ENCODE data around the gene APOBEC3A. TPM values are rescaled to one million over a fixed set of nuclear protein-coding genes. Genes with fewer than 3 reads are reported as not detected.
"Not testable (repeated sequence)": the region's sequence is repeated elsewhere in the genome, so short reads cannot be mapped to it uniquely, and the experiment has no call there.

The APOBEC3A gene
- total and polyA plus RNA-seq, 4 donors = 1.4 to 7.3 (median 4.4) TPM; not detected in 1

DNA sequence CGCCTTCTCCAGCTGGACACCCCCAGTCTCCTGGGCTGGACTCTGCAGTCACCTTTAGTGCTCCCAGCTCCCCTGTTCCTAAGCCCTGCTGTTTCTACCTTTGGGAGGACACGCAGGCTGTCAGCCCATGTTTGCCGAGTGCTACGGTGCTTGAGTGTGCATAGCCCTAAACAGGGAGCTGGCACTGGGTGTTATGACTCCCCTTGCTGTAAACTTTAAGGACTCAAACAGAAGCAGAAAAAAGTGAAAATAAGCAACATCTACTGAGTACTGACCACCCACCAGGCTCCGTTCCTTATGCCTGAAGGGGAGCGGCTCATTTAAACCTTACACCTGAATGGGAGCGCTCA lies 17.4 kb downstream of the APOBEC3A start:
- DNase-seq (no peak), ATAC-seq (ENCODE audit: low FRiP score) (no peak)
- Histone ChIP-seq H3K36me3 (ENCODE audit: control insufficient read depth in 1 of 2, insufficient read depth in 2 of 2, low read length in 1 of 2) (no peaks in the 10 kb centered on the region), H3K4me3 (ENCODE audit: low read length in 2 of 2) (no peak overlapping the region), H3K9me3 (ENCODE audit: control insufficient read depth, low read length) (no peaks in the 10 kb centered on the region), H3K4me1 (ENCODE audit: control insufficient read depth in 1 of 2, insufficient read depth in 2 of 2, low read length in 2 of 2) (no peaks in the 10 kb centered on the region), H3K27ac (ENCODE audit: low read depth in 1 of 2, low read length in 2 of 2) (no peak overlapping the region), H3K27me3 (ENCODE audit: control insufficient read depth in 1 of 2, insufficient read depth in 2 of 2, low read length in 1 of 2) (no peaks in the 10 kb centered on the region)
- 91 to 92% methylated on average over 7 of the region's 7 CpGs for WGBS, 2 donors
- intact Hi-C loops (cut with DNase I) = no loop called here

DNA sequence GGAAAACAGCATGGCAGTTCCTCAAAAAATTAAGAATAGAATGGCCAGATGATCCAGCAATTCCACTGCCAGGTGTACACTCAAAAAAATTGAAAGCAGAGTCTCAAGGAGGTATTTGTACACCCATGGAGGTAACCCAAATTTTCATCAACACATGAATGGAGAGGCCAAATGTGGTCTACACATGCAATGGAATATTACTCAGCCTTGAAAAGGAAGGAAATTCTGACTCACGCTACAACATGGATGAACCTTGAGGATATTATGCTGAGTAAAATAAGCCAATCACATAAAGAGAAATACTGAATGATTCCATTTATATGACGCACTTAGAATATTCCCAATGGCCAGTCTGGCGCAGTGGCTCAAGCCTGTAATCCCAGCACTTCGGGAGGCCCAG lies 19.9 kb downstream of the APOBEC3A start:
- H3K27me3 ChIP-seq (ENCODE audit: control insufficient read depth in 1 of 2, insufficient read depth in 2 of 2, low read length in 1 of 2); H3K4me1 ChIP-seq (ENCODE audit: control insufficient read depth in 1 of 2, insufficient read depth in 2 of 2, low read length in 2 of 2); intact Hi-C loops (cut with DNase I); H3K36me3 ChIP-seq (ENCODE audit: control insufficient read depth in 1 of 2, insufficient read depth in 2 of 2, low read length in 1 of 2); H3K4me3 ChIP-seq (ENCODE audit: low read length in 2 of 2); H3K27ac ChIP-seq (ENCODE audit: low read depth in 1 of 2, low read length in 2 of 2); ATAC-seq (ENCODE audit: low FRiP score); DNase-seq; H3K9me3 ChIP-seq (ENCODE audit: control insufficient read depth, low read length): not testable (repeated sequence)
- WGBS, 2 donors = 96 to 97% methylated on average over 4 of the region's 4 CpGs

DNA sequence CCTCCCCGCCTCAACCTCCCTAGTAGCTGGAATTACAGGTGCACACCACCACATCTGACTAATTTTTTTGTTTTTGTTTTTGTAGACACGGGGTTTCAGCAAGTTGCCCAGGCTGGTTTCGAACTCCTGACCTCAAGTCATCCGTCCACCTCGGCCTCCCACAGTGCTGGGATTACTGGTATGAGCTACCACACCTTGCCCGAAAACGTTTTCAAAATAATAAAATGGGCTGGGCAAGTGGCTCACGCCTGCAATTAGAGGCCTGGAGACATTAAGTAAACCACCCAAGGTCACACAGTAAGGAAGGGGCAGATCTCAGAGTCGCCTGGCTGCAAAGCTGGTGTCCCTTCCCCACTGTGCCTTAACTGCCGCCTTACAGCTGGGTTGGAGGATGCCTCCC lies 23.2 kb downstream of the APOBEC3A start:
- H3K27me3 ChIP-seq (ENCODE audit: control insufficient read depth in 1 of 2, insufficient read depth in 2 of 2, low read length in 1 of 2); H3K27ac ChIP-seq (ENCODE audit: low read depth in 1 of 2, low read length in 2 of 2); H3K9me3 ChIP-seq (ENCODE audit: control insufficient read depth, low read length); H3K36me3 ChIP-seq (ENCODE audit: control insufficient read depth in 1 of 2, insufficient read depth in 2 of 2, low read length in 1 of 2); ATAC-seq (ENCODE audit: low FRiP score); H3K4me1 ChIP-seq (ENCODE audit: control insufficient read depth in 1 of 2, insufficient read depth in 2 of 2, low read length in 2 of 2); H3K4me3 ChIP-seq (ENCODE audit: low read length in 2 of 2): not testable (repeated sequence)
- 79% methylated on average over 10 of the region's 10 CpGs for WGBS, 2 donors
- DNase-seq = peak; percentile 5 to 26
- intact Hi-C loops (cut with DNase I) = loop anchor here in 1 of 2 donors (5.0 kb wide), 1 partner anchor 118 kb away; no protein-coding TSS in a partner anchor

DNA sequence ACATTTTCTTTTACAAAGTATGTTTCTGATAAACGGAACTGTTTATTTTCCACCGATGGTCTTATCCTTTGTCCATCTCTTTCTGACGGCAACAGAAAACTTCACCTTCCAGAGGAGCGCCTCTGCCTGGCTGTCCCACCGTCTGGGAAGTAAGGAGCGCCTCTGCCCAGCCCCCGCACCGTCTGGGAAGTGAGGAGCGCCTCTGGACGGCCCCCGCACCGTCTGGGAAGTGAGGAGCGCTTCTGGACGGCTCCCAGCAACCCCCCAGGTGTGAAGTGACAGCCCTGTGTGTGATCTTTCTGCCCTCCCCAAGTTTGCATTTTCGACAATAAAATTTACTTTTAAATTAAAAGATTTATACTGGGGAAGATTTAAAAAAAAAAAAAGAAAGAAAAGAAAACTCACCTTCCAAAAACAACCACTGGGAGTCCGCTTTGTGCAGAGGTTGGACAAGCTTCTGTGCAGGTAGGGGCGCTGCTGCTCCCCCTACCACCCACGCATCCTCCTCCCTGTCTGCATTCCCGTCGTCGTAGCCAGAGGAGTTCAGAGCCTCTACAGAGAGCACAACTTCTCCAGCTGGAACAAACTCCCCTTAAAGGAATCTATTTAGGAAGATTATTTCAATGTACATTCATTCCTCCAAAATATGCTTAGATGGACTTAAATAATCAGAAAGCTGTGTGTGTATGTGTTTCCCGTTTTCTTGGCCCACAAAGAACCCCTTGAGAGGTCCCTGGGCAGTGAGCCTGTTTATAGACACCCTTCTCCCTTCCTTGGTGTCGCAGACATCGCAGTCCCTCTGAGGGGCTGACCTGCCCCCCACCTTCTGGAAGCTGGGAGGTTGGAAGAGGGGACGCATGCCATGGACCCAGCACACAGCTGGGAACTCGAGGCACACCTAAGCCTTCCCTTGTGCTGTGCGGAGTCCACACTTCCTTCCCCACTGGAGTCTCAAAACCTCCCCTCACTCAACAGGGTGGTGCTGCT lies 23.9 kb downstream of the APOBEC3A start:
- H3K4me1 ChIP-seq (ENCODE audit: control insufficient read depth in 1 of 2, insufficient read depth in 2 of 2, low read length in 2 of 2) = no peaks in the 10 kb centered on the region
- WGBS, 2 donors = 16 to 19% methylated on average over 27 of the region's 27 CpGs
- peak overlapping the region in 1 of 2 donors; percentile 19 for H3K4me3 ChIP-seq (ENCODE audit: low read length in 2 of 2)
- H3K27me3 ChIP-seq (ENCODE audit: control insufficient read depth in 1 of 2, insufficient read depth in 2 of 2, low read length in 1 of 2) = no peaks in the 10 kb centered on the region
- no peaks in the 10 kb centered on the region for H3K9me3 ChIP-seq (ENCODE audit: control insufficient read depth, low read length)
- intact Hi-C loops (cut with DNase I) = loop anchor here in 1 of 2 donors (5.0 kb wide), 1 partner anchor 119 kb away; no protein-coding TSS in a partner anchor
- DNase-seq (peak; percentile 25 to 62), ATAC-seq (ENCODE audit: low FRiP score) (peak; percentile 73)
- H3K36me3 ChIP-seq (ENCODE audit: control insufficient read depth in 1 of 2, insufficient read depth in 2 of 2, low read length in 1 of 2) = no peaks in the 10 kb centered on the region
- H3K27ac ChIP-seq (ENCODE audit: low read depth in 1 of 2, low read length in 2 of 2) = no peak overlapping the region

DNA sequence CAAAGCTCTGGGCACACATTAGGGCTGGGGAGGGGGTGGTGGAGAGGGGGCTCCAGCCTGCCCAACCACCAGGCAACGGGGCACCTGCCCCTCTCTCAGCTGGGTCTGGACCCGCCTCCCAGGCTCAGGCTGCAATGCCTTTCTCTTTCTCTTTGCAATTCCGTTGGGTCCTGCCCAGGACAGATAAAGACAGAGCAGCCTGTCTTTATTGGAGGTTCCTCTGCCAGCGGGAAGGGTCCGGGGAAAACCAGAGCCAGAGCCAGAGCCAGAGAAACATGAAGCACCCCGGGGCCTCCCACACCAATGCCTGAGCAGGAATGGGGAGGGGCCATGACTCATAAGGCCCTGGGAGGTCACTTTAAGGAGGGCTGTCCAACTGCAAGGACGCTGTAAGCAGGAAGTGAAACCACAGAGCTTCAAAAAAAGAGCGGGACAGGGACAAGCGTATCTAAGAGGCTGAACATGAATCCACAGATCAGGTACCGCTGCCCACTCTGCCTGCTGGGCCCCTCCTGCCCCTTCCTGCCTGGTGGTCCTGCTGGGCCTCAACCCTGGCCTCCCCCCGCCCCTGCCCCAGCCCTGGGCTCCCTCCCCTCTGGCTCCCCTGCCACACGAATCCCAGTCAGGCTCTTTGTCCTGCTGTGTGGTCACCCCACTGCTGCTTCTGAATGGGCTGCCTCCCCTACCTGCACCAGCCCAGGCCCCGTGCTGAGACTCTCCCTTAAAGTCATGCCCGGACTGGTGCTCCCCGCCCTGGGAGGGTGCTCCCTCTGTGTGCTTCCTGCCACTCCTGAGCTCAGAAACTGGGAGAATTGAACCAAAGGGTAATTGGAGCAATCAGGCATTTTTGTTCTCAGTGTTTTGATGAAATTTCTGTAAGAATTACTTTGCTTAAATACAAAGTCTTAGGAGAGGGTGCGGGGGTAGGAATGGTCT lies 24.9 kb downstream of the APOBEC3A start, which contains the start of gene APOBEC3B:
APOBEC3B (plus strand) TSS at position 356 of the 936 bp plus-strand sequence; CDS start at position 463, 107 bp downstream.
- Histone ChIP-seq H3K4me1 (ENCODE audit: control insufficient read depth in 1 of 2, insufficient read depth in 2 of 2, low read length in 2 of 2) (no peaks in the 10 kb centered on the region), H3K27me3 (ENCODE audit: control insufficient read depth in 1 of 2, insufficient read depth in 2 of 2, low read length in 1 of 2) (no peaks in the 10 kb centered on the region), H3K9me3 (ENCODE audit: control insufficient read depth, low read length) (no peaks in the 10 kb centered on the region), H3K36me3 (ENCODE audit: control insufficient read depth in 1 of 2, insufficient read depth in 2 of 2, low read length in 1 of 2) (no peaks in the 10 kb centered on the region), H3K27ac (ENCODE audit: low read depth in 1 of 2, low read length in 2 of 2) (no peak within 1 kb of the TSS), H3K4me3 (ENCODE audit: low read length in 2 of 2) (peak within 1 kb of the TSS; percentile 2 to 19)
- intact Hi-C loops (cut with DNase I) = loop anchor here in 1 of 2 donors (5.0 kb wide), 1 partner anchor 120 kb away; no protein-coding TSS in a partner anchor
- ATAC-seq (ENCODE audit: low FRiP score) (peak; percentile 97), DNase-seq (peak; percentile 83 to 90)
- WGBS, 2 donors = 12% methylated on average over 14 to 16 of the region's 16 CpGs

DNA sequence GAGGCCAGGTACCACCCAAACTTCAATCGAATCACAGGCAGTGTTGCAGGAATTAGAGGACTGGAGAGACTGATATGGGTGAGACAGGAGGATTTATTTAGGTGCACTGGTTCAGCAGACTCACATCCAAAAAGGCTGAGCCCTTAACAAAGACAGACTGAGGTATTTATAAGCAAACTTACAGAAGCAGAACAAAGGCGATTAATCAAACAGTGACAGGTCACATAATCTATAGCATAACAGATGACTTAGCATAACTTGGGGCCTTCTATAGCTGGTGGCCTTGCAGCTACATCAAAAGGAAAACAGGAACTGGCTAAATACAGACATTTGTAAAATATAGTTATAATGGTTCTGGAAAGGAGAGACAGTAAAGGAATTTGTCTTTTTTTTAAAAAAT lies 26.8 kb downstream of the APOBEC3A start:
- Histone ChIP-seq H3K36me3 (ENCODE audit: control insufficient read depth in 1 of 2, insufficient read depth in 2 of 2, low read length in 1 of 2) (no peaks in the 10 kb centered on the region), H3K27ac (ENCODE audit: low read depth in 1 of 2, low read length in 2 of 2) (no peak overlapping the region), H3K4me1 (ENCODE audit: control insufficient read depth in 1 of 2, insufficient read depth in 2 of 2, low read length in 2 of 2) (no peaks in the 10 kb centered on the region), H3K27me3 (ENCODE audit: control insufficient read depth in 1 of 2, insufficient read depth in 2 of 2, low read length in 1 of 2) (no peaks in the 10 kb centered on the region), H3K9me3 (ENCODE audit: control insufficient read depth, low read length) (no peaks in the 10 kb centered on the region), H3K4me3 (ENCODE audit: low read length in 2 of 2) (no peak overlapping the region)
- ATAC-seq (ENCODE audit: low FRiP score) (no peak), DNase-seq (no peak)
- 89 to 92% methylated on average over 2 of the region's 2 CpGs for WGBS, 2 donors
- intact Hi-C loops (cut with DNase I) = loop anchor here in 1 of 2 donors (5.0 kb wide), 1 partner anchor 122 kb away; no protein-coding TSS in a partner anchor

DNA sequence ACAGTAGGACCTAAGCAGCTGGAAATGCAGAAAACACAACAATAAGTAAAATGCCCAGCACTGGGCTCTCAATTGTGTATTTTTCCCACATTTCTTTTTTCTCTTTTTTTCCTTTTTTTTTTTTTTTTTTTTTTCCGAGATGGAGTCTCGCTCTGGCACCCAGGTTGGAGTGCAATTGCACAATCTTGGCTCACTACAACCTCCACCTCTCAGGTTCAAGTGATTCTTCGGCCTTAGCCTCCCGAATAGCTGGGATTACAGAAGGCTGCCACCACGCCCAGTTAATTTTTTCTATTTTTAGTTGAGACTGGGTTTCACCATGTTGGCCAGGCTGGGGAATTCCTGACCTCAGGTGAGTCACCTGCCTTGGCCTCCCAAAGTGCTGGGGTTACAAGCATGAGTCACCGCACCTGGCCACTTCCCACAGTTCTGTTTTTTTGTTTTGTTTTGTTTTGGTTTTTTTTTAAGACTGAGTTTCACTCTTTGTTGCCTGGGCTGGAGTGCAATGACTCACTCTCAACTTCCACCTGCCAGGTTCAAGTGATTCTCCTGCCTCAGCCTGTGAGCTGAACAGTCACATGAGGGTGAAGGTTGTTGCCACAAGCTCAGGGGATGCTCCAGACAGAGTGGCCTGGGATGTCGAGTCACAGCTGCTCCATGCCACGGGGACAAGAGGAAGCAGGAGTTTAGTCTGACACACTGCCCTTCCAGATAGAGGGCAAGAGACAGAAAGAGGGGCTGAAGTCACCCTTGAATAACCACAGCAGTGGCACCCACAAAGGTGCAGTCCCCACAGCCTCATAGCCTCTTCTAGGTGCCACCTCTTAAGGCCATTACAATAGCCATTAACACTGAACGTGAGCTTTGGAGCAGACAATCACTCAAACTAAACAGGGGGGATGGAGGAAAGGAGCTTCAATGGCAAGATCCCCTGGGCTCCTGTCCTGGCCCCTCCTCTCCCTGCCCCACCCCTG lies 27.7 kb downstream of the APOBEC3A start:
- WGBS, 2 donors = 88 to 90% methylated on average over 8 of the region's 9 CpGs
- not testable (repeated sequence) for DNase-seq; ATAC-seq (ENCODE audit: low FRiP score); H3K27ac ChIP-seq (ENCODE audit: low read depth in 1 of 2, low read length in 2 of 2); H3K9me3 ChIP-seq (ENCODE audit: control insufficient read depth, low read length); H3K4me1 ChIP-seq (ENCODE audit: control insufficient read depth in 1 of 2, insufficient read depth in 2 of 2, low read length in 2 of 2); H3K4me3 ChIP-seq (ENCODE audit: low read length in 2 of 2); H3K36me3 ChIP-seq (ENCODE audit: control insufficient read depth in 1 of 2, insufficient read depth in 2 of 2, low read length in 1 of 2); H3K27me3 ChIP-seq (ENCODE audit: control insufficient read depth in 1 of 2, insufficient read depth in 2 of 2, low read length in 1 of 2)
- intact Hi-C loops (cut with DNase I) = loop anchor here in 1 of 2 donors (5.0 kb wide), 1 partner anchor 123 kb away; no protein-coding TSS in a partner anchor
